Measurements from ENCODE around the gene HUWE1. TPM values are rescaled to one million over a fixed set of nuclear protein-coding genes. Genes with fewer than 3 reads are reported as not detected.

Gene HUWE1
- total and polyA plus RNA-seq, 9 of the 15 experiments (the other 6 are each of a cell fraction or from before 2014, with no cell fraction given): 23.9 to 204 (median 65.1) TPM

DNA sequence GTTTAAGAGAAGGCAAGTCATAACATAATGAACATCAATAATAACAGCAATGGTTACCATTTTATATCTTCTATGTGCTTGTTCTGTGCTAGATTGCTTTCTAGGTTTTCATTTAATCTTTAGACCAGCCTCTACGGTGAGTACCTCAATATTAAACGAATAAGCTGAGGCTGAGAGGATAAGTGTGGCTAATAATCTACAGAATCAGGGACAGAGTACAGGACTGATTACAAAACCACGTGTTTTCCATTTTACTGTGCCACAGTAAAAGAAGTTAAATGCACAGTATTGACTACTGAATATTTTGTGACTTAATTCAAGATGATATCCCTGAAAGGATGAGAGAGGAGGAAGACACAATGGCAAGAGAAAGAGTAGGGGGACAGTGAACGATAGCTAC lies 56.3 kb downstream of the HUWE1 start:
- no peaks in the 10 kb centered on the region for H3K4me1 ChIP-seq (replicated peaks in 1 of 2; ENCODE audit: control insufficient read depth in 2 of 2, insufficient read depth in 2 of 2, low read length in 2 of 2)
- H3K36me3 ChIP-seq (ENCODE audit: control insufficient read depth, insufficient read depth, low read length): peaks cover 91% of the 10 kb centered on the region
- 92% methylated on average over 3 of the region's 4 CpGs for WGBS (ENCODE audit: insufficient coverage, low coverage, missing lambda C conversion rate)
- 0 out of 2 replicates have a peak, but pooled peaks cover 7% of the 10 kb centered on the region for H4K20me1 ChIP-seq (replicated peaks; ENCODE audit: control insufficient read depth, insufficient read depth, low read length)
- POLR2A ChIA-PET: no interaction called here
- no peaks in the 10 kb centered on the region for H3K9me3 ChIP-seq (replicated peaks; ENCODE audit: control insufficient read depth, insufficient read depth, low read depth, low read length)
- TF ChIP-seq BRCA1 (IDR thresholded peaks at IDR 0.05): no peak
- TF ChIP-seq BRCA1 (CRISPR knock-in tag; IDR thresholded peaks at IDR 0.05): no peak
- TF ChIP-seq HLTF (IDR thresholded peaks at IDR 0.05): no peak
- TF ChIP-seq, protein P1, sequence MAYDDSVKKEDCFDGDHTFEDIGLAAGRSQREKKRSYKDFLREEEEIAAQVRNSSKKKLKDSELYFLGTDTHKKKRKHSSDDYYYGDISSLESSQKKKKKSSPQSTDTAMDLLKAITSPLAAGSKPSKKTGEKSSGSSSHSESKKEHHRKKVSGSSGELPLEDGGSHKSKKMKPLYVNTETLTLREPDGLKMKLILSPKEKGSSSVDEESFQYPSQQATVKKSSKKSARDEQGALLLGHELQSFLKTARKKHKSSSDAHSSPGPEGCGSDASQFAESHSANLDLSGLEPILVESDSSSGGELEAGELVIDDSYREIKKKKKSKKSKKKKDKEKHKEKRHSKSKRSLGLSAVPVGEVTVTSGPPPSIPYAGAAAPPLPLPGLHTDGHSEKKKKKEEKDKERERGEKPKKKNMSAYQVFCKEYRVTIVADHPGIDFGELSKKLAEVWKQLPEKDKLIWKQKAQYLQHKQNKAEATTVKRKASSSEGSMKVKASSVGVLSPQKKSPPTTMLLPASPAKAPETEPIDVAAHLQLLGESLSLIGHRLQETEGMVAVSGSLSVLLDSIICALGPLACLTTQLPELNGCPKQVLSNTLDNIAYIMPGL (CRISPR knock-in tag; IDR thresholded peaks at IDR 0.05): no peak
- intact Hi-C loops (cut with micrococcal nuclease): no loop called here
- in situ Hi-C loops (cut with MboI): no loop called here
- H2AFZ ChIP-seq (ENCODE audit: low read depth, low read length): no peak overlapping the region
- no peak overlapping the region for H3K9ac ChIP-seq (ENCODE audit: insufficient read depth in 1 of 2, low read depth in 2 of 2, low read length in 2 of 2)
- no peak overlapping the region for H3K4me3 ChIP-seq
- BruUV-seq (replicated peaks): no TSS peak
- H3K27me3 ChIP-seq (ENCODE audit: control insufficient read depth in 2 of 2, insufficient read depth in 2 of 2, low read length in 2 of 2): no peaks in the 10 kb centered on the region
- DNase-seq (ENCODE audit: extremely low read depth in 1 of 4, low spot score in 3 of 4) (no peak), ATAC-seq (no peak), FAIRE-seq (no peak)
- no peak overlapping the region for H3K27ac ChIP-seq (ENCODE audit: extremely low read depth, low read depth, low read length)
- H3K79me2 ChIP-seq (ENCODE audit: control insufficient read depth, insufficient read depth, low read length): no peaks in the 10 kb centered on the region
- CTCF ChIA-PET (ENCODE audit: low intra/inter-chr PET ratio): no interaction called here
- no peaks in the 10 kb centered on the region for H3K9me1 ChIP-seq (ENCODE audit: control insufficient read depth, insufficient read depth, low read length)
- no peak overlapping the region for H3K4me2 ChIP-seq (ENCODE audit: insufficient read depth, low read length)

DNA sequence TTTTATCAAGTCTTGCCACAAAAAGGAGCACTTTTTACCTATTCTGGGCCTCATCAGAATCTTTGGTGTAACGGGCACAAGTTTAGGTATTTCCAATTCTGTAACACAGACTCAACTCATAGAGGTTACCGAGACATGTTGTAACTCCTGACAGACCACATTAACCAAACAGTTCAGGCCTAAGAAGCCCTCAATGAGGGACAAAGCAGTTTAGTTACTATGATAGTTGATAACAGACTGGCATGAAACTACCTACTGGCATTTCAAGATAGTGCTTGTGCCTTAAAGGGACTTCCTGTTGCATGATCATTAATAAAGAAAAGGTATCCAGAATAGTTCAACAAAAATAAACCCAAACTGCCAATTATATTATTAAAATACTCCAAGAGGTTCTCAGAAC lies 64.1 kb downstream of the HUWE1 start:
- intact Hi-C loops (cut with micrococcal nuclease) (no loop called here), in situ Hi-C loops (cut with MboI) (no loop called here)
- Histone ChIP-seq H3K4me1 (replicated peaks in 1 of 2; ENCODE audit: control insufficient read depth in 2 of 2, insufficient read depth in 2 of 2, low read length in 2 of 2) (no peaks in the 10 kb centered on the region), H3K27me3 (ENCODE audit: control insufficient read depth in 2 of 2, insufficient read depth in 2 of 2, low read length in 2 of 2) (no peaks in the 10 kb centered on the region), H3K9ac (ENCODE audit: insufficient read depth in 1 of 2, low read depth in 2 of 2, low read length in 2 of 2) (no peak overlapping the region), H4K20me1 (replicated peaks; ENCODE audit: control insufficient read depth, insufficient read depth, low read length) (no peaks in the 10 kb centered on the region), H3K4me2 (ENCODE audit: insufficient read depth, low read length) (no peak overlapping the region), H2AFZ (ENCODE audit: low read depth, low read length) (no peak overlapping the region), H3K36me3 (ENCODE audit: control insufficient read depth, insufficient read depth, low read length) (peaks cover 92% of the 10 kb centered on the region), H3K9me1 (ENCODE audit: control insufficient read depth, insufficient read depth, low read length) (no peaks in the 10 kb centered on the region), H3K4me3 (no peak overlapping the region), H3K27ac (ENCODE audit: extremely low read depth, low read depth, low read length) (no peak overlapping the region), H3K9me3 (replicated peaks; ENCODE audit: control insufficient read depth, insufficient read depth, low read depth, low read length) (no peaks in the 10 kb centered on the region), H3K79me2 (ENCODE audit: control insufficient read depth, insufficient read depth, low read length) (no peaks in the 10 kb centered on the region)
- CTCF ChIA-PET (ENCODE audit: low intra/inter-chr PET ratio): no interaction called here
- TF ChIP-seq ZEB2 (IDR thresholded peaks at IDR 0.05) (no peak), ELF1 (tag; IDR thresholded peaks at IDR 0.05) (no peak), TAF1 (IDR thresholded peaks at IDR 0.05; ENCODE audit: control insufficient read depth, extremely low read depth, insufficient read depth, low read length, severe bottlenecking) (no peak), ZNF408 (CRISPR knock-in tag; IDR thresholded peaks at IDR 0.05; ENCODE audit: low read depth) (no peak), ZNF121 (CRISPR knock-in tag; conservative IDR thresholded peaks at IDR 0.05) (no peak), SREBF2 (CRISPR knock-in tag; IDR thresholded peaks at IDR 0.05) (no peak), RFX1 (IDR thresholded peaks at IDR 0.05) (no peak)
- ATAC-seq: no peak
- no TSS peak for BruUV-seq (replicated peaks)
- no peak for FAIRE-seq
- POLR2A ChIA-PET: no interaction called here
- DNase-seq (ENCODE audit: extremely low read depth in 1 of 4, low spot score in 3 of 4): no peak
- 100% methylated on average over 2 of the region's 2 CpGs for WGBS (ENCODE audit: insufficient coverage, low coverage, missing lambda C conversion rate)

Measured in K562 (cell line).